ENCODE results near the gene LELP1.
A peak's percentile ranks its signal among the peaks of the same experiment; 100 is the strongest.

LELP1 gene

DNA sequence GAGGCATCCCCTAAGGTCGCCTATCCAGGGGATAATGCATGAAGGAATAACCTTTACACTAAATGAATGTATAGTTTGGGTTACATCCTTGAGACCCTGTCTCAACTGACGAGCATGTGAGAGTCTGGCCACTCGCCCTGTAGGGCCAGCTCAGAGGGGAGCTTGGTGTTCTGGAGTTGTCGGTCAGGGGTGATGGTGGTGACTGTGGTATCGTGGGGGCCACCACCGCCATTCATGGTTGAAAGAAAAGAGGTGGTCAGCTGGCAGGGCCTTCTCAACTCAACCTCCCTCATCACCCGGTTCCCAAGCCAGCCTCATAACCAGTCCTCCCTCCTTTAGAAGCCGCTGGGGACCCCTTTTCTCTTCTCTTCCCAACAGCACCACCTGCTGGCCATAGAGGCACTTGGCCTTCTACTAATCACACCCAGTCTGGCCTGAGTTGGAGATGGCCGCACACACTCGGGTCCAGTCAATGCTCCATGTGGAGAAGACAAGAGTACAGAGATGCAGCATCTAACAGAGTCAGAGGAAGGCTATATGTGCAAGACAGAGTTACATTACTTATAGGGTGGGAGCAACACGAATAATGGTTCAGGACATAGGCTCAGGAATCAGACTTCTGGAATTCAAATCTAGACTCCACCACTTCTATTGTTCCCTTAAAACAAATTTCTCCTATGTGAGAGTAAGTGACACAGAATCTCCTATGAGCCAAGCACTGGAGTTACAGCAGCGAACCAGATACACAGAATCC is 26.0 kb downstream of the LELP1 start:
- peak; percentile 27 for DNase-seq

DNA sequence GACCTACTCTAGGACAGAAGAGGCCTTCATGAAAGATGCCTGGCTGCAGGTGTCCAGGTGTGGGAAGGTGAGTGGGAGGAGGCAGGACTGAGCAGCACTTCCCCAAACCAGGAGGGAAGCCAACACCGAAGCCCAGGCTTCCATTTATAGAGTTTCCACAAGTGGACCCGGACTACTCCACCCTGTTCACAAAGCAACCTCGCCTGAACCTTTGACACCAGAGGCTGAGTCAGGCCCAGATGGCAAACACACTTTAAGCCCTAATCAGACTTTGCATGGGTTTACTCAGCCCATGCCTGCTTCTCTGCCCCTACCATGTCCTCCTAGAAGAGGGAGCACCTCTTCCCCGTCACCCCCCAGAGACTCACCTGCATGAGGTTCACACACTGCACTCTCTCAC is 28.1 kb downstream of the LELP1 start:
- no peak for DNase-seq

DNA sequence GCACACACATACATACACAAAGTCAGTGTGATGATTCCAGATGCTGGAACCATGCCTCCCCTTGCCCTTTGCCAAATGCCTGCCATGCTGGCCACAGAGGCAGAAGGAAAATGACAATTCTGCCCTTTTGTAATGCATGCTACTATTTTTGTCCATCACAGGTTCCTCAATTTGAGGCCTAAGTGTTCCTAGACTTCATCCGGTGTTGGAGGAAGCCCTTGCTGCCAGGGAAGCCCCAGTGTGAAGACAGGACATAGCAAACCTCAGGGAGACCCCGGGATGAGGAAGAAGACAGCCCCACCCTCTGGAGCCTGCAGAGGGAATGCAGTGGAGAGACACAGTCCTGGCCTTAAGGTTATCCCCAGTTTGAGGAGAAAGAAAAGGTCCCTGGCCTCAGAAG is 28.6 kb downstream of the LELP1 start:
- no peak for DNase-seq

DNA sequence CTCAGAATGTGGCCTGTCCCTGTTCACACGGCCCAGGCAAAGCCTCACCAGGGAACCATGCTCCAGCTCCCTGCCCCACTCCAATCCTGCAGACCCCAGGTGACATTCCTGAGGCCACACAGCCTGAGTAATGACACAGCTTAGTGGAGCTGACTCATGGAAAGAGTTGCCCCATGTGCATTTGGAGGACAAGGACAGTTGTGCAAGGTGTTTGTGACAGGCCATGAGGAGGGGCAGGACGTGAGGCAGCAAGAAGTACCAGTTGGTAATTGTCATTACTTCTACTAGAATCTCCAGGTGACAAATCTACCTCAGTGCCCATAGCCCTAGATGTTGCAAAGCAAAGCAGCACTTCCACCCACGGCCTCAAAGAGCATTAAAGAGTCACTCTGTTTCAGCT is 29.3 kb downstream of the LELP1 start:
- DNase-seq, result no peak

DNA sequence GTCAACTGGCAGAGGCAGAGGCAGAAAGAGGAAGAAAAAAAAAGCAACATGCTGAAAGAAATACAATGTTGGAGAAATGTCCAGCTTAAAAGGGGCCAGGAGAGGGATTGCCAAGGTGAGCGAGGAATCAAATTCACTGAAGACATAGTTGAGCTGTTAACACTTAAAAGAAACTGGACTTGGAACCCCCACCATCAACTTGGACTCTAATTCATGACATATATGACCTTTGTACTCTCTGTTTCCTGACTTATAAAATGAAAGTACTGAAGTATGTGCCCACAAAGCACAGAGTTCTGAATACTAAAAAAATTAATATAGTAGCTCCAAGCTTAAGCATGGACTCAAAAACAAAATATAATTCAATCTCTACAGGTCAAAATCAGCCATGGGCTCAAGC is 30.2 kb downstream of the LELP1 start:
- DNase-seq, result no peak

DNA sequence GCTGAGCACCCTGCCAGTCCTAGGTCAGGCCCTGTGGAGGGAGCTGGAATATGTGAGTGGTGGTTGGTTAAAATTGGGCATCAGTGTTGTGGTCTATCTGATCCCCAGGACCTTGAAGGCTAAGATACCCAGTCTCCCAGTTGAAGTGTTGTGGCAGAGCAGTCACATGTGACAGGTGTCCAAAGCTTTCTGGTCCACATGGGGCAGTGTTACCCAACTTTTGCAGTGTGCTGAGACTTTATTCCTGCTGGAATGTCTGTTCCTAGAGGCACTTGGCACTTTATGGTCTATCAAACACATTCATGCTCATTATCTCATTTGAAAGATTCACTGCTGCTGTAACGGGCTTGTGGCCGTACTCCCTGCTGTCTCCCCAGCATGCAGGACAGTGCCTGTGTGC is 35.3 kb downstream of the LELP1 start:
- no peak for DNase-seq

DNA sequence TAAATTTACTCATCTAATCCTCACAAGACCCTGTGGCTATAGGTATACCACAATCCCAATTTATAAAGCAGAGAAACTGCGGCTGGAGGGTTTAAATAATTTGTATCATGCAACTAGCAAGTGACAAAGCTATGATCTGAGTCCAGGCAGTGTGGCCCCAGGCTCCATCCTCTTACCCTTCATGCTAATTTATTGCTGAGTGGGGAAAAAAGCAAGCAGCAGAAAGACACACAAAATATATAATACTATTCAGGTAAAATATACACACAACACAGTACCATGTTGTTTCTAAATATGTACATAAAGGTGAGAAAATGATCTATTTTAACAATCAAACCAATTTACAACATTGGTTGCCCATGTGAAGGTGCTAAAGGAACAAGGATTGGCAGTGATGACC is 38.9 kb downstream of the LELP1 start:
- DNase-seq, result no peak

DNA sequence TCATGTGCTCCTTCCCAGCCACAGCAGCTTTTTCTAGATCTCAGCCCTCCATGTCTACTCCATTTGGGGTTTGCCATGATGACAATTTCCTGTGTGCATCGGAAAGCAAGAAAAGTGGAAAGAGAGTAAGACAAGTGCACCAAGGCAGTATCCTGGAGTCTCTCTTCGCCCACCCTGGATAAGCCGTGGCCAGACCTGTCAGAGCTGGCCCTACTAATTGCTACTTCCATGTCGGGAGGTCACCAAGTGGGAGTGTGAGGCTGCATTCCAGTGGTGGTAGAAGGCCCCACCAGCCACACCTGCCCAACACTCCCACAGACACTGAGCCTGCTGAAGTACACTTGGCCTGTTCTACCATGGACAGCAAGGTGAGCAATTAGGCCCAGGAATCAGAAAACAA is 42.2 kb downstream of the LELP1 start:
- DNase-seq, result no peak

DNA sequence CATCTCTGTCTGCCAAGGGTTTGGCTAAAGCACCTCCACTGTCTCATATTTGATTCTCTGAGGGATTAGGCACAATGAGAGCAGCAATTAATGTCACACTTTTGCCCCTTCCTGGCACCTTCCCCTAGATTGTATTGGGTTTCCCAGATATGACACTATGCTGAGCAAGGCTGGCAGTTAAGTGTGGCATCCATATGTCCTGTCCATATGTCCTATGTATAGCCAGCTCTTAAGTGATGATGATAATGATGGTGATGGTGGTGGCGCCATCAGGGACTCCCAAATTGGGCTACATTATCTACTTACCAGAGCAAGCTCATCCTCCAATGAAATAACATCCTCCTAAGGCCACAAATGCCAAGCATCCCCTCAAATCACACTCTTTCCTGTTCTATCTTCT is 42.8 kb downstream of the LELP1 start:
- DNase-seq, result no peak

DNA sequence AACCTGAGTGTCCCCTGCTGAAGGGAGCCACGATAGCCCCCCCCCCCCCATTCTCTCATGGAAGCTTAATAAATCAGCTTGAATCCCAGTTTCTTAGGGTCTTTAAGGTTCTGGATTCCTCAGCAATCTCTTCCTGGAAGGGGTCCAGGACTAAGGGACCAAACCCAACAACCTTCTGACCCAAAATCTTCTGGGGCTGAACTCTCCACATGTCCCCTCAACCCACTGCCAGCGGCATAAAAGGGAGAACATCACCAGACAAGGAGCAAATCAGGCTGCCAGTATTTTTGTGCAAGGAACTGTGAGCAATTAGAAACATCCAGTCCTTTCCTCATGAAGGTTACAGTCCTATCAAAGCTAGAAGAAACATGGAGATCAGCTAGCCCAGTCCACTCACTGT is 43.6 kb downstream of the LELP1 start:
- DNase-seq, result no peak

DNA sequence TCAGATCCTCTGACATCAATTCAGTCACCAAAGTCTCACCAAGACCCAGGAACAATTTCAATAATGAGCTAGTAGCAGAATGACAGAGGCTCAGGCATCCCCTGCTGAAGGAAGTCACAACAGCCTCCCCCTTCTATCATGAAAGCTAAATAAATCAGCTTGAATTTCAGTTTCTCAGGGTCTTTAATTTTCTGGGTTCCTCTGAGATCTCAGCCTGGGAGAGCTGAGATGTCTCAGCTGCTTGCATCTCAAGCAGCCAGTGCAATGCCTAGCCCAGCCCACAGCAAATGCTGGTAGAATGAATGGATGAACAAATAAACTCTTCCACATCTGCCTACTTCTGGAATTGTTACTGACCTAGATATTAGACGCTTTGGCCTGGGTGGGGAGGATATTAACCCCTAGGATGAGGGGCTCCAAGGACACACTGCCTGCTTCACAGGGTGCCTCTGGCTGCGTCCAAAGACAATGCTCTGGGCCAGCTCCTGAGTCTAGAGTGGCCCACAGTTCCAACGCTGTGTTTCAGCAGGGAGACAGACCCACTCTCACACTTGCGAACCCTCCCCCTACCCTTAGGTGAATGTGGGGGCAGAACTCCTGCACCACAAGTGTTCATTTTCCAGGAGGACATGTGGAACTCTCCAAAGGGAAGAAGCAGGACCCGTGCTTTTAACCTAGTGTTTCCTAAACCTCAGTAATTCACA is 45.1 kb downstream of the LELP1 start:
- DNase-seq, result no peak

DNA sequence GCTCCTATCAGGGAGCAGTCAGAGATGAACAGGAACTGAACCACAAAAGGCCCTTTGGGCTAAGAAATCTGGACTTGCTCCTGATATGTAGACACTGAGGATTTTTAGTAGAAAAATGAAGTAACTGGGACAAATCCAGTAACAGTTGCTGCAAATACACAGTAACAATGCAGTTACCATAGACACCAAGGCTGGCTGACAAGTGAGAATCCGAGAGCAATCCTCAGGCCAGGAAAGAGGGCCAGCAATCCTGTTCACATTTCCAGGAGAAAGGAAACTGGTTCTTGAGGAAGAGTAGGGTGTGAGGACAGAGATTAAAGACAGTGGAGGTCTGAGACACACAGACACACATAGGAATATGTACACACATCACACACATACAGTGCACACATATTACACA is 46.9 kb downstream of the LELP1 start:
- no peak for DNase-seq

DNA sequence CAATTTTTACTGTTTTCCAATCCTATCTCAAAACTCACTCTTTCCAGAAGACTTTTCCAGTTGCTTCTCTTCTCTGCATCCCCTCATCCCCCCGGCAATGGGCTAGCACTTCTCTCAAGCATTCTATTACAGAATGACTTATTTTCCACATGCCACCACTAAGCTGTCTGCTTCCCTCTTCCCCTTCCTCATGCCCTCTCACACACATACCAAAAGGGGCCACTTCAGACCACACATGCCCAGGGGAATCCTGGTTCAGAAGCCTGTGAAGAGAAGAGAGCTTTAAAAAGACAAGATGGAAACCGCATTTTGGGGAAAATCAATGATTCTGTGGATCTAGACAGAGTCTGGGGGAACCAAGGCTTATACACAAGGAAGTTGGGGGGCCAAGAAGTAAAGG is 47.9 kb downstream of the LELP1 start:
- no peak for DNase-seq

DNA sequence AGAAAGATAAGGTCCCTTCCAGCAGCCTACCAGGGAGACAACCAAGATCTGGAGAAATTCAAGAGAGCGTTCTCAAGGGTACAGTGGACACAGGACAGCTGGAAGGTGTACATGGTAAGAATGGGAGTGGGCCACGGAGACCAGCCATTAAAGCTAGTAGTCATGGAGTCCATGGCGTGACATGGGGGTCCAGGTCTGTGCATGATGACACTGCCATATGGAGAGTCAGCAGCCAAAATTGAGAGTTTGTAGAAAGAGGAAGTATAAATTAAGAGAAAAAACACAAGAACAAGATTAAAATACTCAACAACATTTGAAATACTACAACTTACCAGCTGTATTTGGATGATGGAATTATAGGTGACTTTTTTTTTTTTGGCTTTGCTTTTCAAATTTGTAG is 48.3 kb downstream of the LELP1 start:
- no peak for DNase-seq

DNA sequence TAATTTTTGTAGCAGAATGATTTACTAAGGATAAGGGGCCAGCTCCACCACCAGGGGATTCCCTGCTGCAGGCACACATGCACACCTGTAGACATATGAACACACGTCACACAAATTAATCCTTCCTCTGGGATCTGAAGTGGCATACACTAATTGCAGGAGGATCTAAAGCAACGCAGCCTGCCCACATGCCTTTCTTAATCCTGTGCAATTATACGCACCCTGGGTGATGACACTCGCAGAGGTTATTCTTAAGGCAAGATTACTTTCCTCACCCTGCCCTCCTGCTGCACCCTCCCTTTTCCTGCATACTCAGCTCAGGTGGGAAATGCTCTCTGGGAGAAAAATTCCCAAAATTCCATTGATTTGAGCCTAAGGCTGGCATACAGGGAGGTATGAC is 48.8 kb downstream of the LELP1 start:
- no peak for DNase-seq

DNA sequence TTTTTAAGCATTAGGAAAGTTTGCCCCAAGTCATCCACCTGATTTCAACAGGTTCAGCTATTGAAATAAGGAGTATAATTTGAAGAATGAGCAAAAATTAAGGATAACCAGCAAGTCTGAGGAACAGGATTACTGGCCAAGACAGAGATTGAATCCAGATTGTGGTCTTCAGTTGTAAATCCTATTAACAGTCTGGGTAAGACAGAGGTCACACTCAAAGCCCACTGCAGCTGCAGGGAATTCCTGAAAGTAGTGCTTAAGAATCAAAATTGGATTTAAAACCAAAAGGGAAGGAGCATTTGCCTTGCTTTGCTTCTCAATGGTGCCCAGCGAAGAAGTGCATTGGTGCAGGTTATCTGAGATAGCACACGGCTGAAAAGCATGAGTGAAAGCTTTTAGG is 49.8 kb downstream of the LELP1 start:
- no peak for DNase-seq

DNA sequence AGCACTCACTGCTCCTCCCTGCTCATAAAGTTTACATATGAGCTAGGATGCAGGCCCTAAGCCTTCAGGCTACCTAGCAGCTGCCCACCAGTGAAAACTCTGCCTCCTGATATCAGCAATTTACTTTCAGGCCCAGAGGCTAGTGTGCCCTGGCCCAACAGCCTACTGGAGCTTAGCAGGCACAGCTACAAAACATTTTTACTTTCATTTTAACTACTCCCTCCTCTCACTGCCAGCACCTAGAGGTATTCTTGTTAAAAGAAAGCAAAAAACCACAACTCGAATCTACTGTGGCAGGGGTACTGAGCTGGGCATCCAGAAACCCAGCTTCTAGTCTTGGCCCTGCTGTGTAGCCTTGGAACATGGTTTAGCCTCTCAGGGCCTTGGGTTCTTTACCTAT is 50.5 kb downstream of the LELP1 start:
- peak; percentile 18 for DNase-seq
